Lung (tissue), 12 donors: ENCODE measurements around the gene HOXD1. TPM values are rescaled to one million over a fixed set of nuclear protein-coding genes. Genes with fewer than 3 reads are reported as not detected.

Source experiments
- ATAC-seq: fragments of 200-7000 bp; cut with Tn5 transposase; one replicate; pipeline ENCODE4 v1.9.1; 2020; ENCODE audit warnings: moderate number of reproducible peaks; ENCODE audit not compliant: insufficient read depth, low FRiP score
- DNase-seq, 3 donors: peaks; one replicate each; pipeline ENCODE4 v3.0.0-alpha.2; 2013 to 2017
- H3K27ac ChIP-seq, 2 donors: one replicate each; pipeline ENCODE4 v1.5.1; 2013; ENCODE audit warnings: mild to moderate bottlenecking in 2 of 2, moderate library complexity in 2 of 2, control low read depth in 1 of 2, inconsistent platforms in 1 of 2, low read depth in 1 of 2, low read length in 1 of 2
- H3K27me3 ChIP-seq, 3 donors: one replicate each; pipeline ENCODE4 v1.5.1; 2013; ENCODE audit warnings: low read length in 2 of 3; ENCODE audit not compliant: control insufficient read depth in 3 of 3, insufficient read depth in 3 of 3
- H3K36me3 ChIP-seq, 4 donors: one replicate each; pipeline ENCODE4 v1.5.1; 2013; ENCODE audit warnings: low read length in 4 of 4, mild to moderate bottlenecking in 1 of 4, moderate library complexity in 1 of 4; ENCODE audit not compliant: control insufficient read depth in 4 of 4, insufficient read depth in 4 of 4
- H3K4me1 ChIP-seq, 5 donors: one replicate each; pipeline ENCODE4 v1.5.1; 2013; ENCODE audit warnings: low read length in 5 of 5, mild to moderate bottlenecking in 2 of 5, moderate library complexity in 1 of 5; ENCODE audit not compliant: control insufficient read depth in 5 of 5, insufficient read depth in 5 of 5
- H3K4me3 ChIP-seq: one replicate; pipeline ENCODE4 v1.5.1; 2013; ENCODE audit warnings: mild to moderate bottlenecking, control low read depth, moderate library complexity
- H3K9ac ChIP-seq, 2 donors: one replicate each; pipeline ENCODE4 v1.5.1; 2013; ENCODE audit warnings: low read length in 2 of 2, control low read depth in 1 of 2; ENCODE audit not compliant: insufficient read depth in 1 of 2
- H3K9me3 ChIP-seq, 4 donors: one replicate each; pipeline ENCODE4 v1.5.1; 2013; ENCODE audit warnings: low read length in 3 of 4, mild to moderate bottlenecking in 1 of 4, moderate library complexity in 1 of 4; ENCODE audit not compliant: control insufficient read depth in 4 of 4, insufficient read depth in 3 of 4
- WGBS, 2 donors: extraction: QIAGEN DNeasy Blood & Tissue Kit; methylation state at CpG; one replicate each; pipeline ENCODE4 v1.1.7; 2013; 5-methylcytosine and 5-hydroxymethylcytosine counted together
- polyA plus RNA-seq, 2 donors: library from polyadenylated mRNA; stranded (reverse); fragments of 200-250 nt; gene quantifications; one replicate each; pipeline ENCODE4 v1.2.1, GENCODE V29; 2013
- total RNA-seq, 2 donors: library from RNA; depleted of rRNA in 1 of 2; stranded (reverse); fragments of >200 nt in 1 of 2; gene quantifications; one replicate each; pipeline ENCODE4 v1.2.1, GENCODE V29; 2014 to 2021
- TF ChIP-seq, protein P1 (sequence below): IDR thresholded peaks from 2 replicates; pipeline ENCODE4 v1.5.1; 2012; ENCODE audit warnings: mild to moderate bottlenecking; ENCODE audit errors: control extremely low read depth, extremely low read depth
- donor health status: control.
- donor health status: control.
- donor health status: Bipolar disorder and iron deficiency.
- donor health status: healthy.
- donor health status: DM: yes; HTN: yes; CAD: no.

Gene HOXD1
- total and polyA plus RNA-seq, 4 donors = 0.40 to 3.2 (median 1.7) TPM

DNA sequence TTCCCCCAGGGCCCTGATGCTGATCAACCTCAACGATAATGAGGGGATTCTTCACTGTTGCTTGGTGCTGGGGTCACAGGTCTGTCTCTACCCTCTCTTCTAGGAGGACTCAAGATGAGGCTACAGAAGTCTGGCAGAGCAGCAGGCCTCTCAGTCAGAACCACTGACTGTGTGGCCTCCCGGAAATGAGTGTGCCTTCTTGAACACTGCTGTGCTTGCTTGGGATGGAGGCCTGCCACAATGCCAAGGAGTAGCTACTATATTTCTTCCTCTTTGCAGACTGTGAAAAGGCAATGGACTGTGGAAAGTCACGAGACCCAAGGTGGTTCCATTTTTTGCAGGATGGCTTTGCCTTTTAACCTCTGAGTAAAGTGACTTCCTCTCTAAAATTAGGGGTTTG, 5.8 kb upstream of the HOXD1 start:
- Histone ChIP-seq H3K27ac (no peak overlapping the region), H3K27me3 (peaks cover 14 to 78% (median 70%) of the 10 kb centered on the region in 3 donors), H3K36me3 (no peaks in the 10 kb centered on the region), H3K9ac (no peak overlapping the region), H3K4me1 (peaks cover 0 to 17% (median 4%) of the 10 kb centered on the region in 5 donors), H3K4me3 (no peak overlapping the region), H3K9me3 (peaks cover 0 to 3% (median 0%) of the 10 kb centered on the region in 4 donors)
- DNase-seq (no peak), ATAC-seq (no peak)
- whole genome bisulfite sequencing, 2 donors = 78 to 79% methylated on average over 3 of the region's 3 CpGs
- TF ChIP-seq, protein P1, sequence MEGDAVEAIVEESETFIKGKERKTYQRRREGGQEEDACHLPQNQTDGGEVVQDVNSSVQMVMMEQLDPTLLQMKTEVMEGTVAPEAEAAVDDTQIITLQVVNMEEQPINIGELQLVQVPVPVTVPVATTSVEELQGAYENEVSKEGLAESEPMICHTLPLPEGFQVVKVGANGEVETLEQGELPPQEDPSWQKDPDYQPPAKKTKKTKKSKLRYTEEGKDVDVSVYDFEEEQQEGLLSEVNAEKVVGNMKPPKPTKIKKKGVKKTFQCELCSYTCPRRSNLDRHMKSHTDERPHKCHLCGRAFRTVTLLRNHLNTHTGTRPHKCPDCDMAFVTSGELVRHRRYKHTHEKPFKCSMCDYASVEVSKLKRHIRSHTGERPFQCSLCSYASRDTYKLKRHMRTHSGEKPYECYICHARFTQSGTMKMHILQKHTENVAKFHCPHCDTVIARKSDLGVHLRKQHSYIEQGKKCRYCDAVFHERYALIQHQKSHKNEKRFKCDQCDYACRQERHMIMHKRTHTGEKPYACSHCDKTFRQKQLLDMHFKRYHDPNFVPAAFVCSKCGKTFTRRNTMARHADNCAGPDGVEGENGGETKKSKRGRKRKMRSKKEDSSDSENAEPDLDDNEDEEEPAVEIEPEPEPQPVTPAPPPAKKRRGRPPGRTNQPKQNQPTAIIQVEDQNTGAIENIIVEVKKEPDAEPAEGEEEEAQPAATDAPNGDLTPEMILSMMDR = no peak

DNA sequence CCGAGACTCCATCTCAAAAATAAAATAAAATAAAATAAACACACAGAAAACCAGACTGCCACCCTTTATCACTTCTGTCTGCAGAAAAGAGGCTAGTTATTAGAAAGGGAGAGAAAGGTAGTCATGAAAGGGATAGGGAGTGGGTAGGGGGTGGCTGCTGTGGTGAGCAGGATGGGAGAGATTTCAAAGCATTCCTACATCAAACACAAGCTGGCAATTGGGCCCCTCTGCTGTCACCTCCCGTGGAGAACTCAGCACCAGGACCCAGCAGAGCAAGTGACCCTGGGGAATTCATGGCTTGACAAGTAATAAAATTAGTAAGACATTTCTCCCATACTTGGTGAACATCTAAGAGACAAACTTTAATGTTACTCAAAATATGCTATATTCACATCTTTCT, 3.7 kb upstream of the HOXD1 start:
- H3K36me3 ChIP-seq = no peaks in the 10 kb centered on the region
- ATAC-seq (no peak), DNase-seq (no peak)
- no peaks in the 10 kb centered on the region for H3K9me3 ChIP-seq
- TF ChIP-seq, protein P1 = no peak
- H3K4me1 ChIP-seq = peaks cover 0 to 28% (median 12%) of the 10 kb centered on the region in 5 donors
- H3K4me3 ChIP-seq = no peak overlapping the region
- H3K9ac ChIP-seq = no peak overlapping the region
- 68 to 78% methylated on average over 2 of the region's 2 CpGs for WGBS, 2 donors
- H3K27me3 ChIP-seq = peaks cover 7 to 79% (median 68%) of the 10 kb centered on the region in 3 donors
- H3K27ac ChIP-seq = no peak overlapping the region

DNA sequence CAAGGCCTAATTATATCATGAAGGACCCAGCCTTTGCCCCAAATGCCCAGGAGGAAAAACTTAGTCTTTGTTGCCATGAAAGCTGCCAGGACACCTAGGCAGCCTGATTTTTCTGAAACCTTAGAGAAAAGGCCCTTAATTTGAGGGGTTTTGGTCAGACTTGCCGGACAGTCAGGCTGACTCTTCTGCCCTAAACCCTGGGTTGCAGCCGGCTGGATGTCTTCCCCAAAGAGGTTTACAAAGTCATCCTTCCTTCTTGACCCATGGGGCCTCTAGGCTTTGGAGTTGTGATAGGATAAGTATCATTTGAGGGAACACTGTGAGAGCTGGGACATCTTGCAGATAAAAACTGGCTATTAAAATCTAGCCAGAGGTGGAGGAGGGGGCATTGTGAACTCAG, 2.4 kb upstream of the HOXD1 start:
- TF ChIP-seq, protein P1 = no peak
- H3K27me3 ChIP-seq = peaks cover 5 to 76% (median 67%) of the 10 kb centered on the region in 3 donors

More for the DNA sequence above, 2.4 kb upstream of the HOXD1 start:
- no peak for DNase-seq
- 86 to 88% methylated on average over 2 of the region's 2 CpGs for WGBS, 2 donors
- Histone ChIP-seq H3K9me3 (no peaks in the 10 kb centered on the region), H3K4me3 (no peak overlapping the region), H3K9ac (no peak overlapping the region), H3K27ac (no peak overlapping the region), H3K36me3 (no peaks in the 10 kb centered on the region), H3K4me1 (peaks cover 0 to 29% (median 12%) of the 10 kb centered on the region in 5 donors)
- no peak for ATAC-seq
